GM23338 (cell line): ENCODE results near the gene SIDT2.

Source experiments
- CREB1 ChIP-seq: fragments of 250-450 bp; sonication (Bioruptor Pico); IDR thresholded peaks from 2 replicates; pipeline ENCODE4 v1.5.0; 2020; ENCODE audit warnings: low read depth, mild to moderate bottlenecking, moderate library complexity
- EZH2 ChIP-seq: fragments of 200-600 bp; sonication (generic); IDR thresholded peaks from one replicate; pipeline ENCODE4 v1.8.0; 2017; ENCODE audit warnings: antibody characterized with exemption, mild to moderate bottlenecking, low read depth; ENCODE audit not compliant: unreplicated experiment
- EZH2phosphoT487 ChIP-seq: fragments of 200-600 bp; sonication (generic); IDR thresholded peaks from one replicate; pipeline ENCODE4 v1.8.1; 2018; ENCODE audit warnings: antibody characterized with exemption; ENCODE audit not compliant: unreplicated experiment
- JUNB ChIP-seq: IDR thresholded peaks from one replicate; pipeline ENCODE4 v1.6.1; 2016; ENCODE audit warnings: antibody characterized with exemption; ENCODE audit not compliant: unreplicated experiment
- NANOG ChIP-seq: IDR thresholded peaks from 2 replicates; pipeline ENCODE4 v1.6.1; 2016; ENCODE audit warnings: antibody characterized with exemption, borderline replicate concordance
- POLR2AphosphoS5 ChIP-seq: IDR thresholded peaks from 2 replicates; pipeline ENCODE4 v1.6.1; 2016; ENCODE audit warnings: antibody characterized with exemption, low read depth
- STAT1 ChIP-seq: IDR thresholded peaks from one replicate; pipeline ENCODE4 v1.6.1; 2016; ENCODE audit warnings: antibody characterized with exemption; ENCODE audit not compliant: unreplicated experiment
- TF ChIP-seq, protein P1 (sequence below), 2 experiments: fragments of 200-600 bp in 1 of 2; sonication (generic) in 1 of 2; conservative IDR thresholded peaks; 2 replicates each; pipeline versions ENCODE4 v1.5.1 to v1.6.1; 2016 to 2017; ENCODE audit warnings: antibody characterized with exemption in 2 of 2, low read depth in 2 of 2, mild to moderate bottlenecking in 2 of 2, moderate library complexity in 1 of 2
- TF ChIP-seq, protein P2 (sequence below): fragments of 250-450 bp; sonication (Bioruptor Pico); IDR thresholded peaks from 2 replicates; pipeline ENCODE4 v1.5.0; 2020; ENCODE audit warnings: mild to moderate bottlenecking, moderate library complexity
- TF ChIP-seq, protein P3 (sequence below): IDR thresholded peaks from one replicate; pipeline ENCODE4 v1.6.1; 2018; ENCODE audit warnings: antibody characterized with exemption; ENCODE audit not compliant: unreplicated experiment

DNA sequence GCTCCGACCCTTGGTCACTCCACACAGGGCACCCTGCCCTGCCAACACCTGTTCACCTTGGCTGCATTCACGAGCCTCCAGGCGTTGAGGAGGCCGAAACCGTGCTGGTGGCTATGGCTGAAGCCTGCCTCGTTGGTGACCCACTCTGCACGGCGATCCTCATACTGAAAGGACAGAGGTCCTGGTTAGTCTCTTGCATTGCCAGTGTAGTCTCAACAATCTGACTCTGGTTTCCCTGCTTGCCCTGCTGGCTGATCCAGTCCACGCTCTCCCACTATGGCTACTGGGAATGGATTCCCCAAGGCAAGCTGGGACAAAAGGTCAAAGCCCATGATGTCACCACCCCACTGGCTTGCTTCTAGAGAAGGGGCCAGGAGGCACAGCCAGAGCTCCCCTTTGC is 40.5 kb downstream of the SIDT2 start:
- TF ChIP-seq, protein P1, sequence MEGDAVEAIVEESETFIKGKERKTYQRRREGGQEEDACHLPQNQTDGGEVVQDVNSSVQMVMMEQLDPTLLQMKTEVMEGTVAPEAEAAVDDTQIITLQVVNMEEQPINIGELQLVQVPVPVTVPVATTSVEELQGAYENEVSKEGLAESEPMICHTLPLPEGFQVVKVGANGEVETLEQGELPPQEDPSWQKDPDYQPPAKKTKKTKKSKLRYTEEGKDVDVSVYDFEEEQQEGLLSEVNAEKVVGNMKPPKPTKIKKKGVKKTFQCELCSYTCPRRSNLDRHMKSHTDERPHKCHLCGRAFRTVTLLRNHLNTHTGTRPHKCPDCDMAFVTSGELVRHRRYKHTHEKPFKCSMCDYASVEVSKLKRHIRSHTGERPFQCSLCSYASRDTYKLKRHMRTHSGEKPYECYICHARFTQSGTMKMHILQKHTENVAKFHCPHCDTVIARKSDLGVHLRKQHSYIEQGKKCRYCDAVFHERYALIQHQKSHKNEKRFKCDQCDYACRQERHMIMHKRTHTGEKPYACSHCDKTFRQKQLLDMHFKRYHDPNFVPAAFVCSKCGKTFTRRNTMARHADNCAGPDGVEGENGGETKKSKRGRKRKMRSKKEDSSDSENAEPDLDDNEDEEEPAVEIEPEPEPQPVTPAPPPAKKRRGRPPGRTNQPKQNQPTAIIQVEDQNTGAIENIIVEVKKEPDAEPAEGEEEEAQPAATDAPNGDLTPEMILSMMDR (conservative IDR thresholded peaks at IDR 0.05; ENCODE audit: low read depth in 2 of 2) = no peak
- TF ChIP-seq JUNB = no peak
- TF ChIP-seq STAT1 = no peak
- no peak for TF ChIP-seq NANOG
- TF ChIP-seq POLR2AphosphoS5 = no peak
- TF ChIP-seq EZH2 = no peak
- TF ChIP-seq, protein P2, sequence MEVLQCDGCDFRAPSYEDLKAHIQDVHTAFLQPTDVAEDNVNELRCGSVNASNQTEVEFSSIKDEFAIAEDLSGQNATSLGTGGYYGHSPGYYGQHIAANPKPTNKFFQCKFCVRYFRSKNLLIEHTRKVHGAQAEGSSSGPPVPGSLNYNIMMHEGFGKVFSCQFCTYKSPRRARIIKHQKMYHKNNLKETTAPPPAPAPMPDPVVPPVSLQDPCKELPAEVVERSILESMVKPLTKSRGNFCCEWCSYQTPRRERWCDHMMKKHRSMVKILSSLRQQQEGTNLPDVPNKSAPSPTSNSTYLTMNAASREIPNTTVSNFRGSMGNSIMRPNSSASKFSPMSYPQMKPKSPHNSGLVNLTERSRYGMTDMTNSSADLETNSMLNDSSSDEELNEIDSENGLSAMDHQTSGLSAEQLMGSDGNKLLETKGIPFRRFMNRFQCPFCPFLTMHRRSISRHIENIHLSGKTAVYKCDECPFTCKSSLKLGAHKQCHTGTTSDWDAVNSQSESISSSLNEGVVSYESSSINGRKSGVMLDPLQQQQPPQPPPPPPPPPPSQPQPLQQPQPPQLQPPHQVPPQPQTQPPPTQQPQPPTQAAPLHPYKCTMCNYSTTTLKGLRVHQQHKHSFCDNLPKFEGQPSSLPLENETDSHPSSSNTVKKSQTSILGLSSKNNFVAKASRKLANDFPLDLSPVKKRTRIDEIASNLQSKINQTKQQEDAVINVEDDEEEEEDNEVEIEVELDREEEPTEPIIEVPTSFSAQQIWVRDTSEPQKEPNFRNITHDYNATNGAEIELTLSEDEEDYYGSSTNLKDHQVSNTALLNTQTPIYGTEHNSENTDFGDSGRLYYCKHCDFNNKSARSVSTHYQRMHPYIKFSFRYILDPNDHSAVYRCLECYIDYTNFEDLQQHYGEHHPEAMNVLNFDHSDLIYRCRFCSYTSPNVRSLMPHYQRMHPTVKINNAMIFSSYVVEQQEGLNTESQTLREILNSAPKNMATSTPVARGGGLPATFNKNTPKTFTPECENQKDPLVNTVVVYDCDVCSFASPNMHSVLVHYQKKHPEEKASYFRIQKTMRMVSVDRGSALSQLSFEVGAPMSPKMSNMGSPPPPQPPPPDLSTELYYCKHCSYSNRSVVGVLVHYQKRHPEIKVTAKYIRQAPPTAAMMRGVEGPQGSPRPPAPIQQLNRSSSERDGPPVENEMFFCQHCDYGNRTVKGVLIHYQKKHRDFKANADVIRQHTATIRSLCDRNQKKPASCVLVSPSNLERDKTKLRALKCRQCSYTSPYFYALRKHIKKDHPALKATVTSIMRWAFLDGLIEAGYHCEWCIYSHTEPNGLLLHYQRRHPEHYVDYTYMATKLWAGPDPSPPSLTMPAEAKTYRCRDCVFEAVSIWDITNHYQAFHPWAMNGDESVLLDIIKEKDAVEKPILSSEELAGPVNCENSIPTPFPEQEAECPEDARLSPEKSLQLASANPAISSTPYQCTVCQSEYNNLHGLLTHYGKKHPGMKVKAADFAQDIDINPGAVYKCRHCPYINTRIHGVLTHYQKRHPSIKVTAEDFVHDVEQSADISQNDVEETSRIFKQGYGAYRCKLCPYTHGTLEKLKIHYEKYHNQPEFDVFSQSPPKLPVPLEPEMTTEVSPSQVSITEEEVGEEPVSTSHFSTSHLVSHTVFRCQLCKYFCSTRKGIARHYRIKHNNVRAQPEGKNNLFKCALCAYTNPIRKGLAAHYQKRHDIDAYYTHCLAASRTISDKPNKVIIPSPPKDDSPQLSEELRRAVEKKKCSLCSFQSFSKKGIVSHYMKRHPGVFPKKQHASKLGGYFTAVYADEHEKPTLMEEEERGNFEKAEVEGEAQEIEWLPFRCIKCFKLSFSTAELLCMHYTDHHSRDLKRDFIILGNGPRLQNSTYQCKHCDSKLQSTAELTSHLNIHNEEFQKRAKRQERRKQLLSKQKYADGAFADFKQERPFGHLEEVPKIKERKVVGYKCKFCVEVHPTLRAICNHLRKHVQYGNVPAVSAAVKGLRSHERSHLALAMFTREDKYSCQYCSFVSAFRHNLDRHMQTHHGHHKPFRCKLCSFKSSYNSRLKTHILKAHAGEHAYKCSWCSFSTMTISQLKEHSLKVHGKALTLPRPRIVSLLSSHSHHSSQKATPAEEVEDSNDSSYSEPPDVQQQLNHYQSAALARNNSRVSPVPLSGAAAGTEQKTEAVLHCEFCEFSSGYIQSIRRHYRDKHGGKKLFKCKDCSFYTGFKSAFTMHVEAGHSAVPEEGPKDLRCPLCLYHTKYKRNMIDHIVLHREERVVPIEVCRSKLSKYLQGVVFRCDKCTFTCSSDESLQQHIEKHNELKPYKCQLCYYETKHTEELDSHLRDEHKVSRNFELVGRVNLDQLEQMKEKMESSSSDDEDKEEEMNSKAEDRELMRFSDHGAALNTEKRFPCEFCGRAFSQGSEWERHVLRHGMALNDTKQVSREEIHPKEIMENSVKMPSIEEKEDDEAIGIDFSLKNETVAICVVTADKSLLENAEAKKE (CRISPR knock-in tag) = no peak
- no peak for TF ChIP-seq EZH2phosphoT487
- TF ChIP-seq, protein P3, sequence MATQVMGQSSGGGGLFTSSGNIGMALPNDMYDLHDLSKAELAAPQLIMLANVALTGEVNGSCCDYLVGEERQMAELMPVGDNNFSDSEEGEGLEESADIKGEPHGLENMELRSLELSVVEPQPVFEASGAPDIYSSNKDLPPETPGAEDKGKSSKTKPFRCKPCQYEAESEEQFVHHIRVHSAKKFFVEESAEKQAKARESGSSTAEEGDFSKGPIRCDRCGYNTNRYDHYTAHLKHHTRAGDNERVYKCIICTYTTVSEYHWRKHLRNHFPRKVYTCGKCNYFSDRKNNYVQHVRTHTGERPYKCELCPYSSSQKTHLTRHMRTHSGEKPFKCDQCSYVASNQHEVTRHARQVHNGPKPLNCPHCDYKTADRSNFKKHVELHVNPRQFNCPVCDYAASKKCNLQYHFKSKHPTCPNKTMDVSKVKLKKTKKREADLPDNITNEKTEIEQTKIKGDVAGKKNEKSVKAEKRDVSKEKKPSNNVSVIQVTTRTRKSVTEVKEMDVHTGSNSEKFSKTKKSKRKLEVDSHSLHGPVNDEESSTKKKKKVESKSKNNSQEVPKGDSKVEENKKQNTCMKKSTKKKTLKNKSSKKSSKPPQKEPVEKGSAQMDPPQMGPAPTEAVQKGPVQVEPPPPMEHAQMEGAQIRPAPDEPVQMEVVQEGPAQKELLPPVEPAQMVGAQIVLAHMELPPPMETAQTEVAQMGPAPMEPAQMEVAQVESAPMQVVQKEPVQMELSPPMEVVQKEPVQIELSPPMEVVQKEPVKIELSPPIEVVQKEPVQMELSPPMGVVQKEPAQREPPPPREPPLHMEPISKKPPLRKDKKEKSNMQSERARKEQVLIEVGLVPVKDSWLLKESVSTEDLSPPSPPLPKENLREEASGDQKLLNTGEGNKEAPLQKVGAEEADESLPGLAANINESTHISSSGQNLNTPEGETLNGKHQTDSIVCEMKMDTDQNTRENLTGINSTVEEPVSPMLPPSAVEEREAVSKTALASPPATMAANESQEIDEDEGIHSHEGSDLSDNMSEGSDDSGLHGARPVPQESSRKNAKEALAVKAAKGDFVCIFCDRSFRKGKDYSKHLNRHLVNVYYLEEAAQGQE = no peak
- no peak for TF ChIP-seq CREB1 (CRISPR knock-in tag)
